OCI-LY7 (cell line): Measurements from ENCODE around the gene BTBD9.

ENCODE experiments used
- EZH2phosphoT487 ChIP-seq: fragments of 200-600 bp; sonication (generic); IDR thresholded peaks from 2 replicates; pipeline ENCODE4 v1.6.1; 2018; ENCODE audit warnings: low read depth, borderline replicate concordance, mild to moderate bottlenecking, mixed run types, antibody characterized with exemption, low read length, moderate library complexity, mixed read lengths
- TF ChIP-seq, protein P1 (sequence below): fragments of 200-600 bp; sonication (generic); conservative IDR thresholded peaks from 2 replicates; pipeline ENCODE4 v1.5.1; 2014; ENCODE audit warnings: mild to moderate bottlenecking, antibody characterized with exemption, low read length, moderate library complexity, mixed read lengths

DNA sequence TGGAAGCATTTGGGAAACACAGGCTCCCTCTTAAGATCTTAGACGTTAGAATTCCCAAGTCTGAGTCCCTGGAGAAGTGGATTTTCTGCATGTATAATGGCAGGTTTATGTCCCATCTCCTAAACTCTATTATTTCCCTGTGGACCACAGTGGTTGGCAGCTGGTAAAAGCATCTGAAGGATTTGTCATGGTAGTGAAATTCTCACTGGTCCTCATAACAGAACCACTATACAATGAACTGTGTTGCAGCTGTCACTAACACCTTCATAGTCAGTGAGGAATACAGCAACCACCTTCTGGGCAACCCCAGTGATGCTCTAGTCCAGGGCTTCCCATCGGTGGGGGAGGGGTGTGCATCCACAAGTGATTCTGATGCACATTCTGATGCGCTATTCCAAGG, 423.3 kb downstream of the BTBD9 start:
- TF ChIP-seq, protein P1, sequence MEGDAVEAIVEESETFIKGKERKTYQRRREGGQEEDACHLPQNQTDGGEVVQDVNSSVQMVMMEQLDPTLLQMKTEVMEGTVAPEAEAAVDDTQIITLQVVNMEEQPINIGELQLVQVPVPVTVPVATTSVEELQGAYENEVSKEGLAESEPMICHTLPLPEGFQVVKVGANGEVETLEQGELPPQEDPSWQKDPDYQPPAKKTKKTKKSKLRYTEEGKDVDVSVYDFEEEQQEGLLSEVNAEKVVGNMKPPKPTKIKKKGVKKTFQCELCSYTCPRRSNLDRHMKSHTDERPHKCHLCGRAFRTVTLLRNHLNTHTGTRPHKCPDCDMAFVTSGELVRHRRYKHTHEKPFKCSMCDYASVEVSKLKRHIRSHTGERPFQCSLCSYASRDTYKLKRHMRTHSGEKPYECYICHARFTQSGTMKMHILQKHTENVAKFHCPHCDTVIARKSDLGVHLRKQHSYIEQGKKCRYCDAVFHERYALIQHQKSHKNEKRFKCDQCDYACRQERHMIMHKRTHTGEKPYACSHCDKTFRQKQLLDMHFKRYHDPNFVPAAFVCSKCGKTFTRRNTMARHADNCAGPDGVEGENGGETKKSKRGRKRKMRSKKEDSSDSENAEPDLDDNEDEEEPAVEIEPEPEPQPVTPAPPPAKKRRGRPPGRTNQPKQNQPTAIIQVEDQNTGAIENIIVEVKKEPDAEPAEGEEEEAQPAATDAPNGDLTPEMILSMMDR, result no peak
- no peak for TF ChIP-seq EZH2phosphoT487
